Measurements from ENCODE around the gene ENC1. TPM values are rescaled to one million over a fixed set of nuclear protein-coding genes. Genes with fewer than 3 reads are reported as not detected.

Gene ENC1
- total and polyA plus RNA-seq, 4 donors: 6.8 to 31.5 (median 18.3) TPM

GRCh38 chr5:74669821-74670220 is 29.3 kb upstream of the ENC1 start:
- Histone ChIP-seq H3K4me1 (ENCODE audit: control insufficient read depth in 5 of 5, insufficient read depth in 5 of 5, low read length in 5 of 5) (peaks cover 0 to 13% (median 0%) of the 10 kb centered on the region in 5 donors), H3K36me3 (ENCODE audit: control insufficient read depth in 4 of 4, insufficient read depth in 4 of 4, low read length in 4 of 4) (no peaks in the 10 kb centered on the region), H3K9ac (ENCODE audit: insufficient read depth in 1 of 2, low read length in 2 of 2) (no peak overlapping the region), H3K27ac (ENCODE audit: low read depth in 1 of 2, low read length in 1 of 2) (no peak overlapping the region), H3K27me3 (ENCODE audit: control insufficient read depth in 3 of 3, insufficient read depth in 3 of 3, low read length in 2 of 3) (no peaks in the 10 kb centered on the region), H3K9me3 (ENCODE audit: control insufficient read depth in 4 of 4, insufficient read depth in 3 of 4, low read length in 3 of 4) (no peaks in the 10 kb centered on the region), H3K4me3 (no peak overlapping the region)
- 90 to 92% methylated on average over 2 of the region's 2 CpGs for WGBS, 2 donors
- ATAC-seq (ENCODE audit: insufficient read depth, low FRiP score) (no peak), DNase-seq (no peak)
- no peak for TF ChIP-seq CTCF (IDR thresholded peaks at IDR 0.05; ENCODE audit: control extremely low read depth, extremely low read depth)

- Histone ChIP-seq H3K27me3 (ENCODE audit: control insufficient read depth in 3 of 3, insufficient read depth in 3 of 3, low read length in 2 of 3) (no peaks in the 10 kb centered on the region), H3K36me3 (ENCODE audit: control insufficient read depth in 4 of 4, insufficient read depth in 4 of 4, low read length in 4 of 4) (no peaks in the 10 kb centered on the region), H3K9me3 (ENCODE audit: control insufficient read depth in 4 of 4, insufficient read depth in 3 of 4, low read length in 3 of 4) (no peaks in the 10 kb centered on the region), H3K27ac (ENCODE audit: low read depth in 1 of 2, low read length in 1 of 2) (no peak overlapping the region), H3K9ac (ENCODE audit: insufficient read depth in 1 of 2, low read length in 2 of 2) (no peak overlapping the region), H3K4me1 (ENCODE audit: control insufficient read depth in 5 of 5, insufficient read depth in 5 of 5, low read length in 5 of 5) (peaks cover 0 to 16% (median 0%) of the 10 kb centered on the region in 5 donors), H3K4me3 (no peak overlapping the region)
- TF ChIP-seq CTCF (IDR thresholded peaks at IDR 0.05; ENCODE audit: control extremely low read depth, extremely low read depth): no peak
- WGBS, 2 donors: 70 to 87% methylated on average over 4 of the region's 4 CpGs
- no peak for DNase-seq
- ATAC-seq (ENCODE audit: insufficient read depth, low FRiP score): peak; percentile 47
These were observed 26.9 kb upstream of the ENC1 start for GRCh38 chr5:74667396-74667795.

GRCh38 chr5:74665816-74666215 is 25.3 kb upstream of the ENC1 start:
- ATAC-seq (ENCODE audit: insufficient read depth, low FRiP score) (no peak), DNase-seq (peak in 2 of 3 donors; percentile 29)
- Histone ChIP-seq H3K4me1 (ENCODE audit: control insufficient read depth in 5 of 5, insufficient read depth in 5 of 5, low read length in 5 of 5) (peaks cover 0 to 16% (median 0%) of the 10 kb centered on the region in 5 donors), H3K36me3 (ENCODE audit: control insufficient read depth in 4 of 4, insufficient read depth in 4 of 4, low read length in 4 of 4) (no peaks in the 10 kb centered on the region), H3K9me3 (ENCODE audit: control insufficient read depth in 4 of 4, insufficient read depth in 3 of 4, low read length in 3 of 4) (no peaks in the 10 kb centered on the region), H3K9ac (ENCODE audit: insufficient read depth in 1 of 2, low read length in 2 of 2) (no peak overlapping the region), H3K27ac (ENCODE audit: low read depth in 1 of 2, low read length in 1 of 2) (no peak overlapping the region), H3K4me3 (no peak overlapping the region), H3K27me3 (ENCODE audit: control insufficient read depth in 3 of 3, insufficient read depth in 3 of 3, low read length in 2 of 3) (no peaks in the 10 kb centered on the region)
- 78 to 95% methylated on average over 1 of the region's 1 CpG for WGBS, 2 donors
- TF ChIP-seq CTCF (IDR thresholded peaks at IDR 0.05; ENCODE audit: control extremely low read depth, extremely low read depth): no peak

GRCh38 chr5:74665273-74665672 is 24.7 kb upstream of the ENC1 start:
- Histone ChIP-seq H3K9me3 (ENCODE audit: control insufficient read depth in 4 of 4, insufficient read depth in 3 of 4, low read length in 3 of 4) (no peaks in the 10 kb centered on the region), H3K27me3 (ENCODE audit: control insufficient read depth in 3 of 3, insufficient read depth in 3 of 3, low read length in 2 of 3) (no peaks in the 10 kb centered on the region), H3K4me3 (no peak overlapping the region), H3K36me3 (ENCODE audit: control insufficient read depth in 4 of 4, insufficient read depth in 4 of 4, low read length in 4 of 4) (no peaks in the 10 kb centered on the region), H3K27ac (ENCODE audit: low read depth in 1 of 2, low read length in 1 of 2) (no peak overlapping the region), H3K4me1 (ENCODE audit: control insufficient read depth in 5 of 5, insufficient read depth in 5 of 5, low read length in 5 of 5) (peaks cover 0 to 16% (median 0%) of the 10 kb centered on the region in 5 donors), H3K9ac (ENCODE audit: insufficient read depth in 1 of 2, low read length in 2 of 2) (no peak overlapping the region)
- no peak for TF ChIP-seq CTCF (IDR thresholded peaks at IDR 0.05; ENCODE audit: control extremely low read depth, extremely low read depth)
- 49 to 53% methylated on average over 2 of the region's 2 CpGs for WGBS, 2 donors
- no peak for ATAC-seq (ENCODE audit: insufficient read depth, low FRiP score)
- DNase-seq: no peak

Measured in lung (tissue), 12 donors.